GM23248 (cell line): ENCODE data around the gene USP31.

Experiments
- EZH2 ChIP-seq: fragments of 200-600 bp; sonication (generic); IDR thresholded peaks from 2 replicates; pipeline ENCODE4 v1.6.1; 2018; ENCODE audit warnings: antibody characterized with exemption, mild to moderate bottlenecking; ENCODE audit not compliant: insufficient read depth, poor library complexity, severe bottlenecking
- EZH2phosphoT487 ChIP-seq: fragments of 200-600 bp; sonication (generic); IDR thresholded peaks from 2 replicates; pipeline ENCODE4 v1.6.1; 2018; ENCODE audit warnings: antibody characterized with exemption, moderate library complexity, mild to moderate bottlenecking, low read depth; ENCODE audit not compliant: insufficient read depth

GRCh38 chr16:23183543-23183862 lies 34.3 kb upstream of the USP31 start:
- no peak for TF ChIP-seq EZH2phosphoT487
- TF ChIP-seq EZH2, result no peak
